ENCODE measurements around the gene CHFR.
"Not testable (repeated sequence)": the region's sequence is repeated elsewhere in the genome, so short reads cannot be mapped to it uniquely, and the experiment has no call there.

Gene CHFR

GRCh38 chr12:132858718-132859266 lies 28.6 kb downstream of the CHFR start:
- no peak for DNase-seq
- peaks cover 2% of the 10 kb centered on the region for H3K4me1 Mint-ChIP-seq
- H3K36me3 Mint-ChIP-seq: peaks cover 50% of the 10 kb centered on the region
- H3K9me3 Mint-ChIP-seq: no peaks in the 10 kb centered on the region
- H3K27ac Mint-ChIP-seq: peak overlapping the region; percentile 11
- no peaks in the 10 kb centered on the region for H3K27me3 Mint-ChIP-seq
- no peak overlapping the region for H3K4me3 Mint-ChIP-seq
- CTCF ChIA-PET: no interaction called here

GRCh38 chr12:132857019-132857418 lies 30.4 kb downstream of the CHFR start:
- H3K36me3 Mint-ChIP-seq: peaks cover 57% of the 10 kb centered on the region
- H3K27ac Mint-ChIP-seq, H3K9me3 Mint-ChIP-seq, CTCF ChIA-PET, H3K4me3 Mint-ChIP-seq, DNase-seq, H3K4me1 Mint-ChIP-seq, H3K27me3 Mint-ChIP-seq: not testable (repeated sequence)

DNA sequence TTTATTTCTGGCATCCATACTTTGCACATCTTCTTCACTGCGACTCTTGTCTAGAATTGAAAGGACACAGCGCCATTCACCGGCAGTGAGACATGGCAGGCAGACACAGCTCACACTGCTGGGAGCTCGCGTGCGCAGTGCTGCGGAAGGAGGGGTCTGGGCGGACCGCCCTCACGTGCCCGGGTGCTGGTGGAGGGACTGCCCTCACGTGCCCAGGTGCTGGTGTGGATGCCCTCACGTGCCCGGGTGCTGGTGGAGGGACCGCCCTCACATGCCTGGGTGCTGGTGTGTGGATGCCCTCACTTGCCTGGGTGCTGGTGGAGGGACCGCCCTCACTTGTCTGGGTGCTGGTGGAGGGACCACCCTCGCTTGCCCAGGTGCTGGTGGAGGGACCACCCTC lies 30.8 kb downstream of the CHFR start:
- H3K9me3 Mint-ChIP-seq: no peaks in the 10 kb centered on the region
- DNase-seq: no peak
- no peak overlapping the region for H3K27ac Mint-ChIP-seq
- CTCF ChIA-PET: no interaction called here
- no peak overlapping the region for H3K4me3 Mint-ChIP-seq
- H3K36me3 Mint-ChIP-seq: peaks cover 58% of the 10 kb centered on the region
- H3K4me1 Mint-ChIP-seq: peaks cover 2% of the 10 kb centered on the region
- H3K27me3 Mint-ChIP-seq: no peaks in the 10 kb centered on the region

- not testable (repeated sequence) for H3K27ac Mint-ChIP-seq
These were observed 32.2 kb downstream of the CHFR start for GRCh38 chr12:132855211-132855610.

DNA sequence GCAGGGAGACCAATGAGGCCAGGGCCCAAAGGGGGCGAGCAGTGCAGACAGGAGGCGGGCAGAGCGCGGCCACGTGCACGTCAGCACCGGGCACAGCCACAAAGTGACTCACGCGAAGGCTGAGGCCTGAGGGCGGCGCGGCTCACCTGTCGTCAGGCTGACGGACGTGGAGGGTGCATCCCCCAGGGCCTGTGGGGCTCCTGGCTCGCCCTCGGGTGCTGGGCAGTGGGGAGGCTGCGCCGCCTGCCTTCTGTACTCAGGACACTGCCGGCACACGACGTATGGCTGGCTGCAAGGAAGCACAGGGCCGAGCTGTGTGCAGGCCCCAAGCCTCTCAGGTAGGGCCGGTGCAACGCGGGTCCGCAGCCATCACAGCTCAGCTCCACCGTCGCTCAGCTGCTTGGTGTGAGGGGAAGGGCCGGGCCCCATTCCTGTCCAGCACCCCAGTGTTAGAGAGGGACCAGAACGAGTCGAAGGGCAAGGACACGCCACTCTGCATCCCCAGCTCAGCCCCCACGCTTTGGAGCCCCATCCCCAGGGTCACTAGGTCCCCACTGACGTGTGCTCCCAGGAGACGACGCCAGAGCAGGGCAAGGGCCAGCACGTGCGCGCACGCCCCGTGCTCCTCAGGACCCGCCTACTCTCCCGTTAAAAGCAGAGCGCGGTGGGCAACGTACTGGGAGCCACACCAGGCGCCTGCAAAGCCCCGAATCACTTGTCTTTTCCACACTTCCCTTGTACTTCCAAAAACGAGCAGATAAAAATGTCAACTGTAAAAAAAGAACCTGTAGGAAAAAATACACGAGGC lies 33.9 kb downstream of the CHFR start:
- no peaks in the 10 kb centered on the region for H3K27me3 Mint-ChIP-seq

More at GRCh38 chr12:132855211-132855610, 32.2 kb downstream of the CHFR start:
- DNase-seq, H3K4me1 Mint-ChIP-seq, H3K27me3 Mint-ChIP-seq, H3K9me3 Mint-ChIP-seq, H3K4me3 Mint-ChIP-seq, CTCF ChIA-PET: not testable (repeated sequence)
- peaks cover 58% of the 10 kb centered on the region for H3K36me3 Mint-ChIP-seq

DNA sequence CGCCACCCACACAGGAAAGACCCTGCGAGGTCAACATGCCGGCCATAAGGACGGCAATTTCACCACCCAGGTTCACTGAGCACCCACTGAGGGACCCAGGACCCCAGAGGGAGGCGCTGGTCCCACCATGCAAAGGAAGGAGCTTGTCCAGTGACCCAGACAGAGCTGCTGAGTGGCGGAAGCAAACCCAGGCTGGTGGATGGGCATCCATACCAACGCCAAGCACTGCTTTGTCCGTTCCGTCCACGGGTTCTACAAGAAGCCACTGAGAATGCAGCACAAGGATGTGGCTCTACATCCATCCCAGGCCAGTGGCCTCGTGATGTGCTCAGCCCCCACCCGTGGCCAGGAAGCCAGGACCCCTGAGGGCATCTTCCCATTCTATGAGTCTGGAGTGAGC lies 34.9 kb downstream of the CHFR start:
- H3K36me3 Mint-ChIP-seq: peaks cover 55% of the 10 kb centered on the region
- DNase-seq: no peak
- CTCF ChIA-PET: no interaction called here
- H3K27ac Mint-ChIP-seq: no peak overlapping the region
- H3K4me1 Mint-ChIP-seq: peaks cover 2% of the 10 kb centered on the region
- H3K4me3 Mint-ChIP-seq: no peak overlapping the region
- no peaks in the 10 kb centered on the region for H3K9me3 Mint-ChIP-seq
- no peaks in the 10 kb centered on the region for H3K27me3 Mint-ChIP-seq

More for the DNA sequence above, 33.9 kb downstream of the CHFR start:
- peaks cover 53% of the 10 kb centered on the region for H3K36me3 Mint-ChIP-seq
- H3K27ac Mint-ChIP-seq: no peak overlapping the region
- no peaks in the 10 kb centered on the region for H3K9me3 Mint-ChIP-seq
- no peak for DNase-seq
- CTCF ChIA-PET: no interaction called here
- H3K4me3 Mint-ChIP-seq: no peak overlapping the region
- H3K4me1 Mint-ChIP-seq: no peaks in the 10 kb centered on the region

GRCh38 chr12:132851465-132851864 lies 35.9 kb downstream of the CHFR start:
- Mint-ChIP-seq H3K36me3 (peaks cover 60% of the 10 kb centered on the region), H3K27me3 (no peaks in the 10 kb centered on the region), H3K4me3 (no peak overlapping the region), H3K4me1 (peaks cover 2% of the 10 kb centered on the region), H3K27ac (peak overlapping the region; percentile 28), H3K9me3 (no peaks in the 10 kb centered on the region)
- CTCF ChIA-PET: interaction anchor here (1.3 kb wide), 1 partner anchor 13 kb away, joined by 4 read pairs; no protein-coding TSS in a partner anchor
- no peak for DNase-seq

GRCh38 chr12:132850291-132850690 lies 37.1 kb downstream of the CHFR start:
- Mint-ChIP-seq H3K4me1 (peaks cover 2% of the 10 kb centered on the region), H3K4me3 (no peak overlapping the region), H3K27ac (no peak overlapping the region), H3K36me3 (peaks cover 57% of the 10 kb centered on the region), H3K9me3 (no peaks in the 10 kb centered on the region), H3K27me3 (no peaks in the 10 kb centered on the region)
- CTCF ChIA-PET: interaction anchor here (1.3 kb wide), 1 partner anchor 12 kb away, joined by 4 read pairs; no protein-coding TSS in a partner anchor
- DNase-seq: no peak

- peaks cover 2% of the 10 kb centered on the region for H3K4me1 Mint-ChIP-seq
- peaks cover 55% of the 10 kb centered on the region for H3K36me3 Mint-ChIP-seq
- H3K9me3 Mint-ChIP-seq: no peaks in the 10 kb centered on the region
- peak overlapping the region; percentile 58 for H3K27ac Mint-ChIP-seq
- no peaks in the 10 kb centered on the region for H3K27me3 Mint-ChIP-seq
- CTCF ChIA-PET: no interaction called here
- no peak overlapping the region for H3K4me3 Mint-ChIP-seq
- DNase-seq: no peak
These were observed 38.9 kb downstream of the CHFR start for GRCh38 chr12:132848521-132848920.

- H3K27ac Mint-ChIP-seq: peak overlapping the region; percentile 58
- H3K9me3 Mint-ChIP-seq: no peaks in the 10 kb centered on the region
- no peak for DNase-seq
- peaks cover 2% of the 10 kb centered on the region for H3K4me1 Mint-ChIP-seq
- no peak overlapping the region for H3K4me3 Mint-ChIP-seq
- no peaks in the 10 kb centered on the region for H3K27me3 Mint-ChIP-seq
- peaks cover 56% of the 10 kb centered on the region for H3K36me3 Mint-ChIP-seq
- CTCF ChIA-PET: interaction anchor here (1.9 kb wide), 1 partner anchor 57 kb away, joined by 5 read pairs; no protein-coding TSS in a partner anchor
These were observed 39.7 kb downstream of the CHFR start for GRCh38 chr12:132847363-132848356.

- CTCF ChIA-PET: interaction anchor here (1.3 kb wide), 1 partner anchor 76 kb away, joined by 4 read pairs; no protein-coding TSS in a partner anchor
- H3K9me3 Mint-ChIP-seq: not testable (repeated sequence)
- peaks cover 58% of the 10 kb centered on the region for H3K36me3 Mint-ChIP-seq
These were observed 42.7 kb downstream of the CHFR start for GRCh38 chr12:132844681-132845080.

GRCh38 chr12:132842449-132843045 lies 44.9 kb downstream of the CHFR start:
- CTCF ChIA-PET: interaction anchor here (0.7 to 1.0 kb wide), 2 partner anchors 13 to 31 kb away, joined by 3 read pairs; partner anchors contain the start of gene GOLGA3
- no peak overlapping the region for H3K27ac Mint-ChIP-seq
- H3K4me3 Mint-ChIP-seq: no peak overlapping the region
- H3K4me1 Mint-ChIP-seq: peaks cover 8% of the 10 kb centered on the region
- H3K9me3 Mint-ChIP-seq: no peaks in the 10 kb centered on the region
- H3K36me3 Mint-ChIP-seq: peaks cover 57% of the 10 kb centered on the region
- no peaks in the 10 kb centered on the region for H3K27me3 Mint-ChIP-seq
- DNase-seq: no peak

More at GRCh38 chr12:132844681-132845080, 42.7 kb downstream of the CHFR start:
- not testable (repeated sequence) for H3K27me3 Mint-ChIP-seq, H3K4me1 Mint-ChIP-seq, H3K27ac Mint-ChIP-seq, DNase-seq, H3K4me3 Mint-ChIP-seq

- Mint-ChIP-seq H3K4me1 (peaks cover 20% of the 10 kb centered on the region), H3K27me3 (no peaks in the 10 kb centered on the region), H3K9me3 (no peaks in the 10 kb centered on the region), H3K27ac (no peak overlapping the region), H3K4me3 (no peak overlapping the region), H3K36me3 (peaks cover 54% of the 10 kb centered on the region)
- DNase-seq: no peak
- CTCF ChIA-PET: no interaction called here
These were observed 46.3 kb downstream of the CHFR start for GRCh38 chr12:132841151-132841550.

- CTCF ChIA-PET: no interaction called here
- DNase-seq: no peak
- H3K4me1 Mint-ChIP-seq: peaks cover 21% of the 10 kb centered on the region
- no peaks in the 10 kb centered on the region for H3K9me3 Mint-ChIP-seq
- no peak overlapping the region for H3K4me3 Mint-ChIP-seq
- H3K27ac Mint-ChIP-seq: no peak overlapping the region
- no peaks in the 10 kb centered on the region for H3K27me3 Mint-ChIP-seq
- peaks cover 50% of the 10 kb centered on the region for H3K36me3 Mint-ChIP-seq
These were observed 46.9 kb downstream of the CHFR start for GRCh38 chr12:132840536-132840935.

All from activated naive CD4-positive, alpha-beta T cell treated with anti-CD3 and anti-CD28 coated beads, Interleukin-2, amount 10 ng/mL, durations not matched to agents 7 days and 5 days (primary cell).